Measurements from ENCODE around the gene TBPL1.
"Not testable (repeated sequence)": the region's sequence is repeated elsewhere in the genome, so short reads cannot be mapped to it uniquely, and the experiment has no call there.

TBPL1 gene

DNA sequence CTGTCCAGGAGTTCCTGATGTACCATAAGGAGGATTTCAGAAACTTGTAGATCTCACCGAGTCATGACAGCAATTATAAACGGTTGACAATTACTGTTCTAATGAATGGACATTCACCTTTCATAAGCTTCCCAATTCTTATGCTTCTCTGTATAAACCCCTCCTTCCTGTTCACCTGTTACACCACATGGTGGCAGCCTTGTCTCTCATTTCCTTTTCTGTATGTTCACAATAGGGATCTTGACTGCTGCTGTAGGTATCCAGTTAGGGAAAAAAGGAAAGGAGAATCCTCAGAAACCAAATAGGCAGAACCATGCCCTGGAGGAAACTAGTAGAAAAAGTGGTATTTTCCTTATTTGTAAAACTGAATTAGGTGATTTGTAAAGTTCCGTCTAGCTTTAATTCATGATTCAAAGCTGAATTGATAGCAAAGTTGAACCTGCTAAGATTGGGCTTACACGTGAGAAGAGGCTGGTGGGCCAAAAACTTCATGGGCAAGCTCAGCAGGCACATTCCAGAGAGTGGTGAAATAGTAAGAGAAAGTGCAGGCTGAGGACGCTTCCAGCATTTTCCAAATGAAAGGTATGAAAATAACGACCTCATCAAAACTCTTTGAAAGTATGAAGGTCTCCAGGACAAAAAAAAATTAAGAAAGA lies 29.0 kb upstream of the TBPL1 start:
- FAIRE-seq (peak; percentile 65), DNase-seq (ENCODE audit: insufficient read length, low spot score) (no peak)
- TF ChIP-seq TAF1 (IDR thresholded peaks at IDR 0.05; ENCODE audit: low read depth, low read length) (no peak), POU2F2 (IDR thresholded peaks at IDR 0.05; ENCODE audit: low read depth, low read length) (no peak), PAX5 (IDR thresholded peaks at IDR 0.05; ENCODE audit: insufficient read depth, low read length, severe bottlenecking) (no peak), POLR2A (IDR thresholded peaks at IDR 0.05; ENCODE audit: low read depth, low read length) (no peak), POLR2AphosphoS5 (IDR thresholded peaks at IDR 0.05; ENCODE audit: low read depth, low read length) (no peak), SPI1 (IDR thresholded peaks at IDR 0.05; ENCODE audit: low read depth, low read length) (no peak)

DNA sequence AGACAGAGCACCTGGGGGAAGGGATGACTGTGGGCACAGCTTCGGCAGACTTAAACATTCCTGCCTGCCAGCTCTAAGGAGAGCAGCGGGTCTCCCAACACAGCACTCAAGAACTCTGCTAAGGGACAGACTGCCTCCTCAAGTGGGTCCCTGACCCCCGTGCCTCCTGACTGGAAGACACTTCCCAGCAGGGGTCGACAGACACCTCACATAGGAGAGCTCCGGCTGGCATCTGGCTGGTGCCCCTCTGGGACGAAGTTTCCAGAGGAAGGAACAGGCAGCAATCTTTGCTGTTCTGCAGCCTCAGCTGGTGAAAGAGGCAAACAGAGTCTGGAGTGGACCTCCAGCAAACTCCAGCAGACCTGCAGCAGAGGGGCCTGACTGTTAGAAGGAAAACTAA lies 21.8 kb upstream of the TBPL1 start:
- not testable (repeated sequence) for FAIRE-seq; DNase-seq (ENCODE audit: insufficient read length, low spot score)

DNA sequence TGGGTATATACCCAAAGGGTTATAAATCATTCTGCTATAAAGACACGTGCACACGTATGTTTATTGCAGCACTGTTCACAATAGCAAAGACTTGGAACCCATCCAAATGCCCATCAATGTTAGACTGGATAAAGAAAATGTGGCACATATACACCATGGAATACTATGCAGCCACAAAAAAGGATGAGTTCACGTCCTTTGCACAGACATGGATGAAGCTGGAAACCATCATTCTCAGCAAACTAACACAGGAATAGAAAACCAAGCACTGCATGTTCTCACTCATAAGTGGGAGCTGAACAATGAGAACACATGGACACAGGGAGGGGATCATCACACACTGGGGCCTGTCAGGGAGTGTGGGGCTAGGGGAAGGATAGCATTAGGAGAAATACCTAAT lies 16.7 kb upstream of the TBPL1 start:
- FAIRE-seq; DNase-seq (ENCODE audit: insufficient read length, low spot score): not testable (repeated sequence)

DNA sequence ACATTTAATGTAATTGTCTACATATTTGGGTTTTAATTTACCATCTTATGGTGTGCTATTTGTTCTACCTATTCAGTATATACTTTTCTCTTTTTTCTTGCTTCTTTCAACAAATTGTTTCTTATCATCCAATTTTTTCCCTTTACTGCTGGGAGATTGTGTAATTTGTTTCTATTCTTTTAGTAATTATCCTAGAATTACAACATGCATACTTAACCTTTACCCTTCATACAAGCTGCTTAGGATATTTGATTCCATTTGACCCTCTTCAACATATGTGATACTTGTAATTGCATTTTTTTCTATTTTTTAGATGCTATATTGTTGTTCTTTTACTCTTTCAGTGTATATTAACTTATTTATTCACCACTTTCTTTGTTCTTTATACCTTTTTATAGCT lies 15.1 kb upstream of the TBPL1 start:
- FAIRE-seq (no peak), DNase-seq (ENCODE audit: insufficient read length, low spot score) (no peak)
- no peak for TF ChIP-seq PAX5 (IDR thresholded peaks at IDR 0.05; ENCODE audit: insufficient read depth, low read length, severe bottlenecking)
- no peak for TF ChIP-seq SPI1 (IDR thresholded peaks at IDR 0.05; ENCODE audit: low read depth, low read length)
- TF ChIP-seq TAF1 (IDR thresholded peaks at IDR 0.05; ENCODE audit: low read depth, low read length), result no peak
- TF ChIP-seq POU2F2 (IDR thresholded peaks at IDR 0.05; ENCODE audit: low read depth, low read length), result no peak
- TF ChIP-seq POLR2AphosphoS5 (IDR thresholded peaks at IDR 0.05; ENCODE audit: low read depth, low read length), result no peak
- TF ChIP-seq POLR2A (IDR thresholded peaks at IDR 0.05; ENCODE audit: low read depth, low read length), result no peak

DNA sequence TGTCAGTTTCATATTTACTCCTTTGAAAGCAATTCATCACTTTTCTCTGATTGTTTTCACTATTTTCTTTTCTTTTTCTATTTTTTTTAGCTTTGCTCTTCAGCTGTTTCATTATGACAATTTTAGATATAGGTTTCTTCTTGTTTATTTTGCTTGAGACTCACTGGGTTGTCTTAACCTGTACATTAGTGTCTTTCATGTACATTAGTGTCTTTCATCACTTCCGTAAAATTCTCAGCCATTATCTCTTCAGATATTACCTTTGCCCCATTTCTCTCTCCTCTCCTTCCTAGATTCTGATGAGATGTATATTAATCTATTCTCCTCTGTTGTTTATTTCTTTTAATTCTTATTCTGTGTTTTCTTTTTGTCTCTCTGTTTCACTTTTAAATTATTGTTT lies 14.5 kb upstream of the TBPL1 start:
- TF ChIP-seq POLR2A (IDR thresholded peaks at IDR 0.05; ENCODE audit: low read depth, low read length), result no peak
- TF ChIP-seq POLR2AphosphoS5 (IDR thresholded peaks at IDR 0.05; ENCODE audit: low read depth, low read length), result no peak
- TF ChIP-seq POU2F2 (IDR thresholded peaks at IDR 0.05; ENCODE audit: low read depth, low read length), result no peak
- no peak for TF ChIP-seq TAF1 (IDR thresholded peaks at IDR 0.05; ENCODE audit: low read depth, low read length)
- no peak for TF ChIP-seq SPI1 (IDR thresholded peaks at IDR 0.05; ENCODE audit: low read depth, low read length)
- TF ChIP-seq PAX5 (IDR thresholded peaks at IDR 0.05; ENCODE audit: insufficient read depth, low read length, severe bottlenecking), result no peak
- no peak for DNase-seq (ENCODE audit: insufficient read length, low spot score)
- FAIRE-seq, result no peak

DNA sequence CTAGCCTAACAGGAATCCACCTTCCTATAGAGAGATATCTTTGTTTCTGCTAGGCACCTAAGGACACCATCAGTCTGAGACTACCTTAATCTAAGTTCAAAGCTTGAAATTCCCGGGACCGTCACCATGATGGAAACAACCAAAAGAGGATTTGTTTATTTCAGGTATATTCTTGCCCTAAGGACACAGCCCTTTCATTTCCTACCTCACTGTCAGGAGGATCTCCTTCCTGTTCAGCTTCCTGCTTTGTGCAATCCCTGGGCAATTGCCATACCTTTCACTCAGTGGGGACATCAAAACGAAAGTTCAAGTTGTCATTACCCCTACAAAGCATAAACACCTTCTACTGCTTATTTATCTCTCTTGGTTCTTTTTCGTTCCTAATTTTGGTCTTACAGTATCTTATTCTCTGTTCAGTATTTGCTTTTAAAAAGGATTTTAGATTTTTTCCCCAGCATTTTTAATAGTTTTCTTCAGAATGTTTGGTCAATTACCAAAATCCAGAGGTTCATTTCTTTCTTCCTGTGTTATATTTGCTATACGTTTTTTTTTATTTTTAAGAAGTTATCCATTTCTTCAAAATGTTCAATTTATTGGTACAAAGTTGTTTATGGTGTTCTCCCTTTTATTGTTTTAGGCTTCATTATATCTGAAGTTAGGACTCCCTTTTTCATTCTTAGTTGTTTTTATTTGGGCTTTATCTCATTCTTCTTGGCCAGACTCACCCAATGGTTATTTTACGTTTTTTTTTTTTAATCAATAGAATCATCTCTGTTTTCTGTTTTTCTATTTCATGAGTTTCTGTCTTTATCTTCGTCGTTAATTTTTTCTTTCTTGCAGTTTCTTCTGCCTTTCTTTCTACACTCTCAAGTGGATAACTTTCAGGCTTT lies 13.0 kb upstream of the TBPL1 start:
- no peak for TF ChIP-seq POU2F2 (IDR thresholded peaks at IDR 0.05; ENCODE audit: low read depth, low read length)
- no peak for TF ChIP-seq POLR2AphosphoS5 (IDR thresholded peaks at IDR 0.05; ENCODE audit: low read depth, low read length)
- TF ChIP-seq PAX5 (IDR thresholded peaks at IDR 0.05; ENCODE audit: insufficient read depth, low read length, severe bottlenecking), result no peak
- TF ChIP-seq TAF1 (IDR thresholded peaks at IDR 0.05; ENCODE audit: low read depth, low read length), result no peak
- TF ChIP-seq POLR2A (IDR thresholded peaks at IDR 0.05; ENCODE audit: low read depth, low read length), result no peak
- TF ChIP-seq SPI1 (IDR thresholded peaks at IDR 0.05; ENCODE audit: low read depth, low read length), result no peak
- no peak for FAIRE-seq
- DNase-seq (ENCODE audit: insufficient read length, low spot score), result no peak

DNA sequence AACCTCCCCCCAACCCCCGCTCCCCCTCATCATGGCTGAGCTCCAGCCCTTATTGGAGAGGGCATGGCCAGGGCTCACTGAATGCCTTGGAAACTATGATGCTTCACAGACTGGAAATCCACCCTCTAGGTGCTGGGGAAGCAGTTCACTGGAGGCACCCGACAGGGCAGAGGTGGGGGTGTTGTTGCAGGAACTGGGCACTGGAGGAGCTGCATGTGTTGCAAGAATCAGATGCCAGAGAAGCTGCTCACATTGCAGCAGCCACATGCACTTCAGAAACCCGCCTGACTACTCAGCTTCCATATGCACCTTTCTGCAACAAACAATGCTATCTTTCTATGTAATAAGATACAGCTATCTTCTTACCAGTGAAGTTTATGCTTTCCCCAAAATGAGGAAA lies 7.9 kb upstream of the TBPL1 start:
- DNase-seq (ENCODE audit: insufficient read length, low spot score) (no peak), FAIRE-seq (no peak)
- TF ChIP-seq POLR2A (IDR thresholded peaks at IDR 0.05; ENCODE audit: low read depth, low read length) (no peak), PAX5 (IDR thresholded peaks at IDR 0.05; ENCODE audit: insufficient read depth, low read length, severe bottlenecking) (no peak), TAF1 (IDR thresholded peaks at IDR 0.05; ENCODE audit: low read depth, low read length) (no peak), POLR2AphosphoS5 (IDR thresholded peaks at IDR 0.05; ENCODE audit: low read depth, low read length) (no peak), POU2F2 (IDR thresholded peaks at IDR 0.05; ENCODE audit: low read depth, low read length) (no peak), SPI1 (IDR thresholded peaks at IDR 0.05; ENCODE audit: low read depth, low read length) (no peak)

DNA sequence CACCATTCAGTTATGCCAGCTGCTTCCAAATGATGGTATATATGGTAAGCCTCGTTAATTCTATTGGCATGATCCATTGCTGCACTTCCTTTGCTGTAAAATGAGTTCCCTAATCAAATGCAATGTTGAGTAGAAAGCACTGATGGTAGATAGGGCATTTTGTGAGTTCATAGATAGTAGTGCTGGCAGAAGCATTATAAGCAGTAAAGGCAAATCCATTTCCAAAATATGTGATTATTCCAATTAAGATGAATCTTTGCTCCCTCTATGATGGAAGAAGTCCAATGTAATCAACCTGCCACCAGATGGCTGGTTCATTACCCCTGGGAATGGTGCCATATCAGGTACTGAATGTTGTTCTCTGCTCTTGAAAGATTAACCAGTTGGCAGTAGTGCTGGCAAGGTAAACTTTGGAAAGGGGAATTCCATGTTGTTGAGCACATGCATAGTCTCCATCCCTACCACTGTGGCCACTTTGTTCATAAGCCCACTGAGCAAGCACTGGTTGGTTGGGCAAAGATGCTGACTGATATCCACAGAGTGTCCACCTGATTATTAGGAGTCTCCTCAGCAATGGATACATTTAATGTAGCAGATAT lies 5.6 kb upstream of the TBPL1 start:
- DNase-seq (ENCODE audit: insufficient read length, low spot score) (no peak), FAIRE-seq (no peak)
- no peak for TF ChIP-seq POLR2A (IDR thresholded peaks at IDR 0.05; ENCODE audit: low read depth, low read length)
- no peak for TF ChIP-seq POU2F2 (IDR thresholded peaks at IDR 0.05; ENCODE audit: low read depth, low read length)
- TF ChIP-seq PAX5 (IDR thresholded peaks at IDR 0.05; ENCODE audit: insufficient read depth, low read length, severe bottlenecking), result no peak
- no peak for TF ChIP-seq POLR2AphosphoS5 (IDR thresholded peaks at IDR 0.05; ENCODE audit: low read depth, low read length)
- TF ChIP-seq SPI1 (IDR thresholded peaks at IDR 0.05; ENCODE audit: low read depth, low read length), result no peak
- no peak for TF ChIP-seq TAF1 (IDR thresholded peaks at IDR 0.05; ENCODE audit: low read depth, low read length)

DNA sequence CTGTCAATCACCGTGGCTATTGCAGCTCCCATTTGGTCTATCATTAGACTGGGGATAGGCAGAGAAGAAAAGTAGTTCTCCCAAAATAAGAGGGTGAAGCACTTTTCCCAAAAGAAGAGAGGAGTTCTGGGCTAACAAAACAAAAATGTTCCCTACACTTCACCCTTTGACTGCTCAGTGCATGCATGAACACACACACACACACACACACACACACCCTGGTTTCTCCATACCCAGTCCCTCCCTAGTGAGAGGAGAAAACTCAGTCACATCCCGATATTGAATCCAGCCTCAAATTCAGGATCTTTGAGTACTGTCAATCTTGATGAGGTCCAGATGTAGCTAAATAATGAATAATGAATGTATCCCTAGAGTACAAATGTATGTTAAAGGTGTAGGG lies 4.6 kb upstream of the TBPL1 start:
- FAIRE-seq (no peak), DNase-seq (ENCODE audit: insufficient read length, low spot score) (no peak)
- TF ChIP-seq POLR2A (IDR thresholded peaks at IDR 0.05; ENCODE audit: low read depth, low read length) (no peak), POLR2AphosphoS5 (IDR thresholded peaks at IDR 0.05; ENCODE audit: low read depth, low read length) (no peak), POU2F2 (IDR thresholded peaks at IDR 0.05; ENCODE audit: low read depth, low read length) (no peak), SPI1 (IDR thresholded peaks at IDR 0.05; ENCODE audit: low read depth, low read length) (no peak), TAF1 (IDR thresholded peaks at IDR 0.05; ENCODE audit: low read depth, low read length) (no peak), PAX5 (IDR thresholded peaks at IDR 0.05; ENCODE audit: insufficient read depth, low read length, severe bottlenecking) (no peak)

Measured in GM12891 (cell line).